GM20000 (cell line): ENCODE measurements around the gene ASB3.
"Not testable (repeated sequence)": the region's sequence is repeated elsewhere in the genome, so short reads cannot be mapped to it uniquely, and the experiment has no call there.

Experiments used
- DNase-seq: peaks from one replicate; pipeline ENCODE4 v3.0.0; 2012; ENCODE audit warnings: low spot score
- TF ChIP-seq, protein P1 (sequence below): IDR thresholded peaks from 2 replicates; pipeline ENCODE4 v1.5.1; 2012; ENCODE audit warnings: mild to moderate bottlenecking, control low read depth; ENCODE audit errors: extremely low read depth, missing control alignments

ASB3 gene, protein sequence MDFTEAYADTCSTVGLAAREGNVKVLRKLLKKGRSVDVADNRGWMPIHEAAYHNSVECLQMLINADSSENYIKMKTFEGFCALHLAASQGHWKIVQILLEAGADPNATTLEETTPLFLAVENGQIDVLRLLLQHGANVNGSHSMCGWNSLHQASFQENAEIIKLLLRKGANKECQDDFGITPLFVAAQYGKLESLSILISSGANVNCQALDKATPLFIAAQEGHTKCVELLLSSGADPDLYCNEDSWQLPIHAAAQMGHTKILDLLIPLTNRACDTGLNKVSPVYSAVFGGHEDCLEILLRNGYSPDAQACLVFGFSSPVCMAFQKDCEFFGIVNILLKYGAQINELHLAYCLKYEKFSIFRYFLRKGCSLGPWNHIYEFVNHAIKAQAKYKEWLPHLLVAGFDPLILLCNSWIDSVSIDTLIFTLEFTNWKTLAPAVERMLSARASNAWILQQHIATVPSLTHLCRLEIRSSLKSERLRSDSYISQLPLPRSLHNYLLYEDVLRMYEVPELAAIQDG

DNA sequence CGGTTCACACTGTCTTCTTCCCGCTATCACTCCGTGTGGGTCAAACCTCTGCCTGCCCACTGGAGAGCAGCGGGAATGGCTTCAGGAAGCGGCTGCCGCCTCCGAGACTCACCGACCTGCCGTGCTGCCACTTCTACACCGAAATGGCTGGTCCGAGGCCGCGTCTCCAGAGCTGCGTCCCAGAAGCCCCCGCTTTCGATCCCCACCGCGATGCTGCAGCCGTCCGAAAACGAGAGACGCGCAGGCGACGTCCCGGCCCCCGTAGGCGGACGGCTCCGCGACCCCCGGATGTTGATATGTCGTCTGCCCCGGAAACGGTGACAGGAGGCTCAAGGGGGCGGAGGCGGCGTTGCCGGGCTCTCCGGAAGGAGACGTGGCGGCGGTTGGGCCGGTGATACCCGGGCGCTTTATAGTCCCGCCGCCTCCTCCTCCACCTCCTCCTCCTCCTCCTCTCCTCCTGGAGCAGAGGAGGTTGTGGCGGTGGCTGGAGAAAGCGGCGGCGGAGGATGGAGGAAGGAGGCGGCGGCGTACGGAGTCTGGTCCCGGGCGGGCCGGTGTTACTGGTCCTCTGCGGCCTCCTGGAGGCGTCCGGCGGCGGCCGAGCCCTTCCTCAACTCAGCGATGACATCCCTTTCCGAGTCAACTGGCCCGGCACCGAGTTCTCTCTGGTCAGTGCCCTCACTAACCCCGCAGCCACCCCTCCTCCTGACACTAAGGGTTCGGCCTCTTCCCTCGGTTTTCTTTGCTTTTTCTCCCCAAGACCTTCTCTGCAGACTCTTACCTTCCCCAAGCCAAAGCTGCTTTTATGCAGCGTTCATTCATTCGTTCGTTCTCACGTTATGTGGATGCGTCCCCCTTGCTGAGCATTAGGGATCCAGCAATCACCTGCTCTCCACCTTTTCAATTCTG, at the start of gene ASB3, which contains the start of gene ERLEC1:
Gene ASB3 (minus strand): TSS at position 249 of the 909 bp plus-strand sequence. CDS start 21,381 bp downstream, outside the sequence.
Gene ERLEC1 (plus strand): TSS at position 340 of the 909 bp plus-strand sequence. CDS start 167 bp downstream, at position 507.
- TF ChIP-seq, protein P1, sequence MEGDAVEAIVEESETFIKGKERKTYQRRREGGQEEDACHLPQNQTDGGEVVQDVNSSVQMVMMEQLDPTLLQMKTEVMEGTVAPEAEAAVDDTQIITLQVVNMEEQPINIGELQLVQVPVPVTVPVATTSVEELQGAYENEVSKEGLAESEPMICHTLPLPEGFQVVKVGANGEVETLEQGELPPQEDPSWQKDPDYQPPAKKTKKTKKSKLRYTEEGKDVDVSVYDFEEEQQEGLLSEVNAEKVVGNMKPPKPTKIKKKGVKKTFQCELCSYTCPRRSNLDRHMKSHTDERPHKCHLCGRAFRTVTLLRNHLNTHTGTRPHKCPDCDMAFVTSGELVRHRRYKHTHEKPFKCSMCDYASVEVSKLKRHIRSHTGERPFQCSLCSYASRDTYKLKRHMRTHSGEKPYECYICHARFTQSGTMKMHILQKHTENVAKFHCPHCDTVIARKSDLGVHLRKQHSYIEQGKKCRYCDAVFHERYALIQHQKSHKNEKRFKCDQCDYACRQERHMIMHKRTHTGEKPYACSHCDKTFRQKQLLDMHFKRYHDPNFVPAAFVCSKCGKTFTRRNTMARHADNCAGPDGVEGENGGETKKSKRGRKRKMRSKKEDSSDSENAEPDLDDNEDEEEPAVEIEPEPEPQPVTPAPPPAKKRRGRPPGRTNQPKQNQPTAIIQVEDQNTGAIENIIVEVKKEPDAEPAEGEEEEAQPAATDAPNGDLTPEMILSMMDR: no peak
- DNase-seq: peak; percentile 88

DNA sequence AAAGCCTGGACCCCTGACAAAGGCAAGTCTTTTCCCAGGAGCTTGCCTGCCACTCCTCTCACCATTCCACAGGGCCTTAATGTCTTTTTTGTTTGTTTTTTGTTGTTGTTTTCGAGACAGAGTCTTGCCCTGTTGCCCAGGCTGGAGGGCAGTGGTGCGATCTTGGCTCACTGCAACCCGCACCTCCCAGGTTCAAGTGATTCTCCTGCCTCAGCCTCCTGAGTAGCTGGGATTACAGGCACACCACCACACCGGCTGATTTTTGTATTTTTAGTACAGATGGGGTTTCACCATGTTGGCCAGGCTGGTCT, 43.2 kb upstream of the ASB3 start:
- DNase-seq: not testable (repeated sequence)

DNA sequence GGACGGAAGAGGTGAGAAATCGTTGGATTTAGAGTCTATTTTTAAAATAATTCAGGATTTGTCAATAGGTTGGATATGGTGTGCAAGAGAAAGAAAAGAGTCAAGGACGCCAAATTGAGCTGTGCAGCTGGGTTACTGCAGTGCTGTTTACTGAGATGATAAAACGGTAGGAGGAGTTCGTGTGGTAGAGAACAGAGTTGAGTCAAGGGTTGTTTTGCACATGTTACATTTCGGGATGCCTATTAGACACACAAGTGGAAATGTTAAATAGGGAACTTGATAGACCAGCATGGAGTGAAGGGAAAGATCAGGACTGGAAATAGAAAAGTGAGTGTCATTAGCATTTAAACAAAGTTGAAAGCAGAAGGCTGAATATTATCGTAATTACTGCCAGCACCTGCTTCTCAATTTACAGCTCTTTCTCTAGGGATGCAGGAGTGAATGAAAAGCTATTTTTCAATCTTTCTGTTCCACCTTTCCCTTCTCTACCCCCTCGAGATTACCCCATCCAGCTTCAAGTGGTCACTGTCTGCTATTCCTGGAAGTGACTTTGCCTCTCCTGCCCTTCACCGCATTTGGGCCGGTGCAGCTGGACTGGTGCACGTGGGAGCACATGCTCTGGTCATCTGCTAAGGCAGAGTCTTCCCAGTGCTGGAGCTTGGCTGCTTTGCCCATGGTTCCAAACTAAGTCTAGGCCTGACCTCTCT, 42.7 kb upstream of the ASB3 start:
- DNase-seq: no peak
- TF ChIP-seq, protein P1: no peak

DNA sequence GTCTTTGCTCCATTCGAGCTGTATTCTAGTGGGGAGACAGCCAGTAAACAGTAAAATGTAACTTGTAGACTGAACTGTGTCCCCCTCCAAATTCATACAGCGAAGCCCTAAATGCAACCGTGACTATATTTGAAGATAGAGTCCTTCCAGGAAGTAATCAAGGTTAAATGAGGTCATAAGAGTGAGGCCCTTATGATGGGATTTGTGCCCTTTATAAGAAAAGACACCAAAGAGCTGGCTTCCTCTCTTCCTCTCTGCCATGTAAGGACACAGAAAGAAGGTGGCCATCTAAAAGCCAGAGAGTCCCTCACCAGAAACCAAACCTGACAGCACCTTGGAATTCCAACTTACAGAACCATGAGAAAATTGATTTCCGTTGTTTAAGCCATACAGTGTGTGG, 41.6 kb upstream of the ASB3 start:
- no peak for DNase-seq
- TF ChIP-seq, protein P1: no peak

DNA sequence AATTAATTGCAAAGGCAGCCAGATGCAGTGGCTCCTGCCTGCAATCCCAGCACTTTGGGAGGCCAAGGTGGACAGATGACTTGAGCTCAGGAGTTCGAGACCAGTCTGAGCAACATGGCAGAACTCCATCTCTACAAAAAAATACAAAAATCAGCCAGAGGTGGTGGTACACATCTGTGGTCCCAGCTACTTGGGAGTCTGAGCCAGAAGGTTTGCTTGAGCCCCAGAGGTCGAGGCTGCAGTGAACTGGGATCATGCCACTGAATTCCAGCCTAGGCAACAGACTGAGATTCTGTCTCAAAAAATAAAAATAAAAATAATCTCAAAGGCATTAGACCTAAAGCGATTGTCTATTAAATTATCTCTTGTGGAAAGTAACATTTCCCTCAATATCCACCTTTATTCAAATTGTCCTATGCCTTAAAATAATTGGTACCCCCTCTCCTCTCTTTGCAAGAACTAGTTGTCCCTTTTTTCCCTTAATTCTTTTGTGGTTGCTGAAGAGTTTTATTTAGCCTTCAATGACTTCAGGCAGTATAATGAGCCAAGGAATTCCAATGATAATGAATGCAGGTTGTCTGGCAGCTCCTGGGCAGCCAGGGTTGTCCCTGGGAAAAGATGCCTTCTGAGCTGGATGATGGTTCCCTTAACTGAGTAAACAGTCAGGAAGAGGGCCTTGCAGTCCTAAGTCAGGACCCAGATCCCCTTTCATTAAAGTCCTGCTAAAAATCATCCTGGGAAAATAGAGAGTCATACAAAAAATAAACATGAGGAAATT, 40.8 kb upstream of the ASB3 start:
- no peak for DNase-seq
- TF ChIP-seq, protein P1: no peak

DNA sequence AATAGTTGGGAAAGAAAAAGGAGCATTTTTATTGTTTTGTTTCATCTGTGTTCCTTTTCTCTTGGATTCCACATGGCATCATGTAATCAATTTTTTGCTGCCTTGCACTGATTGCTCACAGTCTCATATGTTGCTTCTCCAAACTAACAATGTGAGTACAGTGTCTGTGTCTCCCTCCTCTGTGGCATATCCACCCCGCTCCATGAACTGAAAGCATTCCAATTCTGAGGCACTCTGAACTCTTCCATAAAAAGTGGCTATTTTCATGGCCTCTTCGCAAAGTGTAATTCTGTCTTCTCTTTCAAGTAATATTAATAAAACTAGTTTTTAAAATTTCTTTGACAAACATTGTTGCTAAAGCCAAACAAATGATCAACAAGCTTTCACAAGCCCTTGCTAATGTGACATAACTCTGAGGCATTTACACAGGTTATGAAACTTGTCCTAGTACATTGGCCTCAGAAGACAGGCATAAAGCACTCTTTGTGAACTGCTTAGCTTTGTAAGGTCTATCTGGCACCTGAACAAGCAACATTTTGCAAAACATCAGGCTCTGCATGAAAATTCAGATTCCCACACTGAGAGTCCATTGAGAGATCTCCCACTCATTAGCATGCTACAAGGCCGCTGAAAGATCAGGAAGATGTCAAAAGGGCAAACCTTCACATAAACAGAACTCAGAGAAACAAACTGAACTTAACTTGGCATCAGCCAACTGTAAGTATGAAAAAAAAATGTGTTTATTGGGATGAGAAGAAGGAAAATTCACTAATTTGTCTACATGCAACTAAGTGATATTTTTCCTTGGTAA, 40.0 kb upstream of the ASB3 start:
- TF ChIP-seq, protein P1: no peak
- no peak for DNase-seq

DNA sequence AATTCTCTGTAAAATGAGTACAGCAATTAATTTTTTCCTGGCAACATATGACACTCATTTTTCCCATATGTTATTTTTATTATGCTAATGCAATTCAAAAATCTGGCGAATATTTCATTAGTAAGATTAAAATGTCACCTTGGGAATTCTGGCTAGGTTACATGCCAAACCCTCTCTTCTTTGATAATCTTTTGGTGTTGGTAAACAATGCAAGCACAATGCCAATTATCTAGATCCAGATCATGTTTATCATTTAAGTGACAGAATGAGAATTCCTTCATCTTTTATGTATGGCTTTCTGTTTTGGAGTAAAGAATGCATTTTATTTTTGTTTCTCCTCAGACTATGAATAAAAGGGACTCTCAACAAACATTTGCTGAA, 39.3 kb upstream of the ASB3 start:
- DNase-seq: no peak

DNA sequence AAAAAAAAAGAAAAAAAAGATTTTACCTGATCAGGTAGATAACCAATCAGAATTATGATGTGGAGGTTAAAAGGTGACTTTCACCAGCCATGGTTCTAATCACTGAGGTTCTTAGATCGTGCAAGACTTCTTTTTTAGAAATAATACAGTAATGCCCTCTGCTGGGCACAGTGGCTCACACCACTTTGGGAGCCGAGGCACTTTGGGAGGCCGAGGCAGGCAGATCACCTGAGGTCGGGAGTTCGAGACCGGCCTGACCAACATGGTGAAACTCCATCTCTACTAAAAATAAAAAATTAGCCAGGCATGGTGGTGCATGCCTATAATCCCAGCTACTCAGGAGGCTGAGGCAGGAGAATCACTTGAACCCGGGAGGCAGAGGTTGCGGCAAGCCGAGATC, 36.9 kb upstream of the ASB3 start:
- DNase-seq: not testable (repeated sequence)

More for the DNA sequence above, 39.3 kb upstream of the ASB3 start:
- TF ChIP-seq, protein P1: no peak
